ENCODE measurements around the gene MTA1. TPM values are rescaled to one million over a fixed set of nuclear protein-coding genes. Genes with fewer than 3 reads are reported as not detected.

Gene MTA1
- total and polyA plus RNA-seq, 2 of the 8 experiments (the other 6 are each of a cell fraction or from before 2014, with no cell fraction given): 73.9 to 221 TPM

DNA sequence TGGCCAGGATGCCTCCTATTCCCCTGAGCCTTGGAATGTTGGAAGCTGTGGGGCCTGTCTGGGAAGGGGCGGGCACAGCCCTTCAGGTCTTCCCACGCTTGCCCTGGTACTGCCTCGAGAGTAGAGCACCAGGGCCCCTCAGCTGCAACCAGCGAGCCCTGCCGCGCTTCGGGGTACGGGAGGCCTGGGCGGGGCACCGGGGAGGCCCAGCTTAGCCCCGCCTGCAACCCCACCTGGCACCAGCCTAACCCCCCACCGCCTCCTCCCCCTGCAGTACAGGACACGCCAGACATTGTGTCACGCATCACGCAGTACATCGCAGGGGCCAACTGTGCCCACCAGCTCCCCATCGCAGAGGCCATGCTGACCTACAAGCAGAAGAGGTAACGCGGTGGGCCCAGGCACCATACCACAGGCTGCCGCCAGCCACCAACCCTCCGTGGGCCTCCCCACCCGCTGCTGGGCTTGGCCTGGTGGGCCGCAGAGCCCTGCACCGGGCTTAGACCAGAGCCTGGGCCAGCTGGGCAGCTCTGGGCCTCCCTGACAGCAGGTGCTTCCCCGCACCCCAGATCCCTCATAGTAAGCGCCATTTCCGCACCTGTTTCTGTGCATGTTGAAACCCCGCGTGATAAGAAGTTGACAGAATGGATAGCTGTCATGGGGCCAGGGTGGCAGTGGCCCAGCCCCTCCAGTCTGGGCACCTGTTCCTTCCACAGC is 34.9 kb upstream of the MTA1 start:
- ChIA-PET CTCF (ENCODE audit: partially characterized antibody) (interaction anchor here (0.9 to 1.5 kb wide), 7 partner anchors 8 to 180 kb away, joined by 3 to 4 read pairs (median 3); no protein-coding TSS in a partner anchor), POLR2A (ENCODE audit: partially characterized antibody) (interaction anchor here (0.7 to 0.9 kb wide), 2 partner anchors 10 to 82 kb away, joined by 3 to 5 read pairs; no protein-coding TSS in a partner anchor)
- Histone ChIP-seq H4K8ac (ENCODE audit: extremely low read depth, insufficient read depth, low read length) (no peak overlapping the region), H3K56ac (replicated peaks; ENCODE audit: insufficient read length, low read depth, low read length) (no peak overlapping the region), H3K36me3 (ENCODE audit: control insufficient read depth in 2 of 4, insufficient read depth in 4 of 4, low read length in 3 of 4) (peaks cover 3 to 30% (median 10%) of the 10 kb centered on the region in 4 experiments; a peak in 5 of 8 replicates), H3K23me2 (ENCODE audit: low read depth, low read length) (no peaks in the 10 kb centered on the region), H3K9ac (replicated peaks in 1 of 4; ENCODE audit: extremely low read depth in 1 of 4, low read depth in 3 of 4, low read length in 3 of 4) (no peak overlapping the region), H3K4me2 (ENCODE audit: insufficient read depth in 1 of 2, low read depth in 2 of 2, low read length in 2 of 2) (no peak overlapping the region), H4K91ac (replicated peaks; ENCODE audit: insufficient read length, low read length) (no peak overlapping the region), H2BK15ac (ENCODE audit: low read length) (no peak overlapping the region), H2AK5ac (ENCODE audit: low read depth, low read length) (no peak overlapping the region), H2BK12ac (ENCODE audit: low read depth, low read length) (no peak overlapping the region), H3K9me3 (ENCODE audit: insufficient read depth in 2 of 2, low read depth in 1 of 2, low read length in 1 of 2) (no peaks in the 10 kb centered on the region), H2BK5ac (ENCODE audit: low read depth, low read length) (no peak overlapping the region), H2BK20ac (ENCODE audit: low read length) (no peak overlapping the region), H4K20me1 (replicated peaks in 1 of 2; ENCODE audit: control insufficient read depth in 1 of 2, insufficient read depth in 2 of 2, low read length in 2 of 2) (peaks cover 0 to 11% of the 10 kb centered on the region in 2 experiments), H3K79me2 (ENCODE audit: control insufficient read depth in 1 of 2, insufficient read depth in 2 of 2, low read length in 2 of 2) (no peaks in the 10 kb centered on the region), H3K14ac (ENCODE audit: insufficient read length) (no peak overlapping the region), H3K4me1 (replicated peaks in 1 of 4; ENCODE audit: control insufficient read depth in 3 of 4, insufficient read depth in 4 of 4, low read length in 3 of 4) (no peaks in the 10 kb centered on the region), H3K27ac (ENCODE audit: low read depth, low read length) (no peak overlapping the region), H3K27me3 (replicated peaks in 1 of 4; ENCODE audit: control insufficient read depth in 3 of 4, extremely low read depth in 1 of 4, insufficient read depth in 3 of 4, low read length in 3 of 4) (no peaks in the 10 kb centered on the region), H2AFZ (ENCODE audit: low read length) (no peak overlapping the region), H3K23ac (ENCODE audit: insufficient read length) (no peak overlapping the region), H3K18ac (ENCODE audit: extremely low read depth, low read length) (no peak overlapping the region), H3K4ac (replicated peaks; ENCODE audit: insufficient read length, low read depth, low read length) (no peak overlapping the region), H4K5ac (ENCODE audit: insufficient read length, low read depth, low read length) (no peak overlapping the region), H3K79me1 (ENCODE audit: low read depth, low read length) (no peaks in the 10 kb centered on the region), H3K4me3 (ENCODE audit: extremely low read depth in 1 of 4, insufficient read depth in 2 of 4, low read depth in 3 of 4, low read length in 4 of 4) (no peak overlapping the region), H2BK120ac (replicated peaks; ENCODE audit: low read depth, low read length) (no peak overlapping the region)
- TF ChIP-seq GABPA (IDR thresholded peaks at IDR 0.05; ENCODE audit: borderline replicate concordance, insufficient read depth, low read length) (no peak), NANOG (IDR thresholded peaks at IDR 0.05; ENCODE audit: insufficient read depth, low read depth, low read length, poor library complexity, severe bottlenecking) (no peak), CBX5 (IDR thresholded peaks at IDR 0.05; ENCODE audit: low read depth, low read length) (no peak), TCF12 (IDR thresholded peaks at IDR 0.05; ENCODE audit: low read depth, low read length) (no peak), CTCF (IDR thresholded peaks at IDR 0.05; ENCODE audit: control extremely low read depth in 1 of 3, insufficient read depth in 1 of 3, low read depth in 1 of 3, low read length in 3 of 3) (no peak), SRF (IDR thresholded peaks at IDR 0.05; ENCODE audit: low read depth, low read length) (no peak)
- TF ChIP-seq, protein P1, sequence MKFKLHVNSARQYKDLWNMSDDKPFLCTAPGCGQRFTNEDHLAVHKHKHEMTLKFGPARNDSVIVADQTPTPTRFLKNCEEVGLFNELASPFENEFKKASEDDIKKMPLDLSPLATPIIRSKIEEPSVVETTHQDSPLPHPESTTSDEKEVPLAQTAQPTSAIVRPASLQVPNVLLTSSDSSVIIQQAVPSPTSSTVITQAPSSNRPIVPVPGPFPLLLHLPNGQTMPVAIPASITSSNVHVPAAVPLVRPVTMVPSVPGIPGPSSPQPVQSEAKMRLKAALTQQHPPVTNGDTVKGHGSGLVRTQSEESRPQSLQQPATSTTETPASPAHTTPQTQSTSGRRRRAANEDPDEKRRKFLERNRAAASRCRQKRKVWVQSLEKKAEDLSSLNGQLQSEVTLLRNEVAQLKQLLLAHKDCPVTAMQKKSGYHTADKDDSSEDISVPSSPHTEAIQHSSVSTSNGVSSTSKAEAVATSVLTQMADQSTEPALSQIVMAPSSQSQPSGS (IDR thresholded peaks at IDR 0.05; ENCODE audit: low read length): no peak
- WGBS, 2 experiments (ENCODE audit: extremely low coverage in 1 of 2, insufficient coverage in 1 of 2, insufficient read length in 1 of 2, insufficient replicate concordance in 2 of 2, low coverage in 1 of 2, low lambda C conversion rate in 2 of 2, missing lambda C conversion rate in 1 of 2): 86% methylated on average over 19 of the region's 29 CpGs; no CpG with 5 or more reads in 1 of the 2 experiments
- no peak for FAIRE-seq
- DNase-seq (ENCODE audit: low read depth in 1 of 2, low spot score in 2 of 2): no peak

Data from H1 (cell line).